WTC11 (cell line): ENCODE data around the gene NAALADL2. TPM values are rescaled to one million over a fixed set of nuclear protein-coding genes. Genes with fewer than 3 reads are reported as not detected.

Source experiments
- ATAC-seq: fragments of 200-7000 bp; cut with Tn5 transposase; 2 replicates; pipeline ENCODE4 v1.10.0; 2021; ENCODE audit warnings: mild to moderate bottlenecking, moderate library complexity
- CTCF ChIA-PET: fragments of 300-600 bp; sonication (Branson Sonifier 250); formaldehyde crosslinking; loops from one replicate; lab custom pipeline; 2021; ENCODE audit warnings: antibody characterized with exemption; lab: Charles Lee
- POLR2A ChIA-PET: fragments of 350-600 bp; sonication (Branson Sonifier 250); formaldehyde crosslinking; loops from one replicate; lab custom pipeline; 2021; ENCODE audit warnings: antibody characterized with exemption; lab: Charles Lee
- DNase-seq: peaks from one replicate; pipeline ENCODE4 v3.0.0; 2021; ENCODE audit warnings: low spot score
- H3K27ac Mint-ChIP-seq: 2 replicates; pipeline ENCODE4 v1.8.0; 2021; ENCODE audit warnings: mixed read lengths
- H3K27me3 Mint-ChIP-seq: 2 replicates; pipeline ENCODE4 v1.8.0; 2021; ENCODE audit warnings: low read depth, mild to moderate bottlenecking, moderate library complexity, mixed read lengths
- H3K36me3 Mint-ChIP-seq: 2 replicates; pipeline ENCODE4 v1.8.0; 2021; ENCODE audit warnings: mixed read lengths
- H3K4me1 Mint-ChIP-seq: 2 replicates; pipeline ENCODE4 v1.8.0; 2022; ENCODE audit warnings: mixed read lengths
- H3K4me3 Mint-ChIP-seq: 2 replicates; pipeline ENCODE4 v1.8.0; 2021; ENCODE audit warnings: mild to moderate bottlenecking, moderate library complexity, mixed read lengths
- H3K9me3 Mint-ChIP-seq: 2 replicates; pipeline ENCODE4 v1.8.0; 2021; ENCODE audit warnings: mixed read lengths
- AFF4 ChIP-seq: sonication (generic); formaldehyde crosslinking; IDR thresholded peaks from 2 replicates; pipeline ENCODE4 v1.8.1; 2023; ENCODE audit warnings: mild to moderate bottlenecking, missing genetic modification reagents, borderline replicate concordance
- CREB1 ChIP-seq: sonication (generic); formaldehyde crosslinking; IDR thresholded peaks from 2 replicates; pipeline ENCODE4 v1.8.0; 2023; ENCODE audit warnings: mild to moderate bottlenecking, missing genetic modification reagents
- ELF4 ChIP-seq: sonication (generic); formaldehyde crosslinking; IDR thresholded peaks from 2 replicates; pipeline ENCODE4 v1.8.1; 2022; ENCODE audit warnings: low read depth, mild to moderate bottlenecking, moderate library complexity, missing genetic modification reagents
- FOXP1 ChIP-seq: sonication (generic); formaldehyde crosslinking; IDR thresholded peaks from 2 replicates; pipeline ENCODE4 v1.8.0; 2022; ENCODE audit warnings: missing genetic modification reagents, mild to moderate bottlenecking, moderate library complexity, borderline replicate concordance
- GABPB1 ChIP-seq: sonication (generic); formaldehyde crosslinking; IDR thresholded peaks from 2 replicates; pipeline ENCODE4 v1.8.1; 2023; ENCODE audit warnings: mild to moderate bottlenecking, missing genetic modification reagents
- GRHL2 ChIP-seq: fragments of 250-450 bp; sonication (Bioruptor Pico); IDR thresholded peaks from 2 replicates; pipeline ENCODE4 v1.8.0; 2022; ENCODE audit warnings: mild to moderate bottlenecking, moderate library complexity; ENCODE audit not compliant: insufficient replicate concordance, severe bottlenecking
- GTF2I ChIP-seq: fragments of 250-450 bp; sonication (Bioruptor Pico); conservative IDR thresholded peaks from 2 replicates; pipeline ENCODE4 v1.4.0; 2021; ENCODE audit warnings: mild to moderate bottlenecking
- IRF2 ChIP-seq: sonication (generic); formaldehyde crosslinking; IDR thresholded peaks from 2 replicates; pipeline ENCODE4 v1.8.0; 2022; ENCODE audit warnings: low read depth, missing genetic modification reagents, borderline replicate concordance
- KAT7 ChIP-seq: sonication (generic); formaldehyde crosslinking; IDR thresholded peaks from 2 replicates; pipeline ENCODE4 v1.8.1; 2023; ENCODE audit warnings: missing genetic modification reagents, mild to moderate bottlenecking, borderline replicate concordance
- NFATC4 ChIP-seq: fragments of 250-450 bp; sonication (Bioruptor Pico); IDR thresholded peaks from 2 replicates; pipeline ENCODE4 v1.9.0; 2021; ENCODE audit warnings: mild to moderate bottlenecking
- NFE2L1 ChIP-seq: sonication (generic); formaldehyde crosslinking; IDR thresholded peaks from 2 replicates; pipeline ENCODE4 v1.8.1; 2023; ENCODE audit warnings: missing genetic modification reagents
- NFYB ChIP-seq: sonication (generic); formaldehyde crosslinking; conservative IDR thresholded peaks from 2 replicates; pipeline ENCODE4 v1.8.0; 2022; ENCODE audit warnings: low read depth, missing genetic modification reagents
- NR1H2 ChIP-seq: sonication (generic); formaldehyde crosslinking; IDR thresholded peaks from 2 replicates; pipeline ENCODE4 v1.9.0; 2021; ENCODE audit warnings: mild to moderate bottlenecking, moderate library complexity, missing genetic modification reagents
- NR2C2 ChIP-seq: sonication (generic); formaldehyde crosslinking; IDR thresholded peaks from 2 replicates; pipeline ENCODE4 v1.8.0; 2022; ENCODE audit warnings: mild to moderate bottlenecking, missing genetic modification reagents
- PRRX2 ChIP-seq: fragments of 250-450 bp; sonication (Bioruptor Pico); IDR thresholded peaks from 2 replicates; pipeline ENCODE4 v1.8.0; 2021; ENCODE audit warnings: mild to moderate bottlenecking
- RORB ChIP-seq: fragments of 250-450 bp; sonication (Bioruptor Pico); IDR thresholded peaks from 2 replicates; pipeline ENCODE4 v1.9.0; 2021; ENCODE audit warnings: mild to moderate bottlenecking
- SMAD3 ChIP-seq: sonication (generic); formaldehyde crosslinking; IDR thresholded peaks from 2 replicates; pipeline ENCODE4 v1.8.0; 2022; ENCODE audit warnings: missing genetic modification reagents, mild to moderate bottlenecking, borderline replicate concordance
- TEAD1 ChIP-seq: sonication (generic); formaldehyde crosslinking; IDR thresholded peaks from 2 replicates; pipeline ENCODE4 v1.8.0; 2022; ENCODE audit warnings: mild to moderate bottlenecking, missing genetic modification reagents
- ZNF138 ChIP-seq: sonication (generic); formaldehyde crosslinking; conservative IDR thresholded peaks from 2 replicates; pipeline ENCODE4 v1.8.1; 2022; ENCODE audit warnings: mild to moderate bottlenecking, moderate library complexity, missing genetic modification reagents
- ZNF263 ChIP-seq: sonication (generic); formaldehyde crosslinking; IDR thresholded peaks from 2 replicates; pipeline ENCODE4 v1.8.1; 2022; ENCODE audit warnings: low read depth, mild to moderate bottlenecking, moderate library complexity, missing genetic modification reagents
- ZNF512 ChIP-seq: sonication (generic); formaldehyde crosslinking; IDR thresholded peaks from 2 replicates; pipeline ENCODE4 v1.8.1; 2022; ENCODE audit warnings: missing genetic modification reagents, borderline replicate concordance
- total RNA-seq: library from RNA; stranded (reverse); gene quantifications from 3 replicates; pipeline ENCODE4 v1.2.3, GENCODE V29; 2021

The NAALADL2 gene
- total RNA-seq, 1 experiment from 2014 or later, result 1.2 TPM

- H3K4me1 Mint-ChIP-seq, result peaks cover 5% of the 10 kb centered on the region
- POLR2A ChIA-PET, result no interaction called here
Observed at GRCh38 chr3:175601521-175601920, 742.4 kb downstream of the NAALADL2 start.

GRCh38 chr3:175605851-175606250, 746.7 kb downstream of the NAALADL2 start:
- H3K4me3 Mint-ChIP-seq, result no peak overlapping the region
- POLR2A ChIA-PET, result no interaction called here
- no peak overlapping the region for H3K27ac Mint-ChIP-seq
- no peaks in the 10 kb centered on the region for H3K36me3 Mint-ChIP-seq
- ATAC-seq (no peak), DNase-seq (no peak)
- CTCF ChIA-PET, result no interaction called here
- no peaks in the 10 kb centered on the region for H3K27me3 Mint-ChIP-seq
- peaks cover 3% of the 10 kb centered on the region; the same call in 1 of the 2 replicates for H3K9me3 Mint-ChIP-seq
- TF ChIP-seq GTF2I, result no peak
- no peak for TF ChIP-seq ZNF263 (CRISPR knock-in tag)
- no peak for TF ChIP-seq NFYB (CRISPR knock-in tag)
- TF ChIP-seq ZNF512 (CRISPR knock-in tag), result no peak
- TF ChIP-seq, all 79 proteins: peak for 0
- peaks cover 5% of the 10 kb centered on the region for H3K4me1 Mint-ChIP-seq

More at GRCh38 chr3:175601521-175601920, 742.4 kb downstream of the NAALADL2 start:
- Mint-ChIP-seq H3K4me3 (no peak overlapping the region), H3K9me3 (peaks cover 3% of the 10 kb centered on the region; the same call in 1 of the 2 replicates), H3K36me3 (no peaks in the 10 kb centered on the region), H3K27ac (no peak overlapping the region), H3K27me3 (no peaks in the 10 kb centered on the region)
- ATAC-seq (no peak), DNase-seq (no peak)
- no peak for TF ChIP-seq GRHL2 (CRISPR knock-in tag)
- no peak for TF ChIP-seq SMAD3 (CRISPR knock-in tag)
- TF ChIP-seq ELF4 (CRISPR knock-in tag), result no peak
- TF ChIP-seq AFF4, result no peak
- TF ChIP-seq NFE2L1 (CRISPR knock-in tag), result no peak
- no peak for TF ChIP-seq RORB (CRISPR knock-in tag)
- no peak for TF ChIP-seq PRRX2 (CRISPR knock-in tag)
- CTCF ChIA-PET, result no interaction called here

- Mint-ChIP-seq H3K27me3 (no peaks in the 10 kb centered on the region), H3K27ac (no peak overlapping the region), H3K9me3 (peaks cover 3% of the 10 kb centered on the region; the same call in 1 of the 2 replicates), H3K4me1 (peaks cover 5% of the 10 kb centered on the region), H3K36me3 (no peaks in the 10 kb centered on the region), H3K4me3 (no peak overlapping the region)
- ChIA-PET POLR2A (no interaction called here), CTCF (no interaction called here)
- TF ChIP-seq NR1H2 (no peak), GTF2I (no peak), CREB1 (CRISPR knock-in tag) (no peak), GRHL2 (CRISPR knock-in tag) (no peak), NFATC4 (CRISPR knock-in tag) (no peak)
- DNase-seq (no peak), ATAC-seq (no peak)
Observed at GRCh38 chr3:175606650-175607318, 747.6 kb downstream of the NAALADL2 start.

- no peaks in the 10 kb centered on the region for H3K36me3 Mint-ChIP-seq
- POLR2A ChIA-PET, result no interaction called here
- H3K27me3 Mint-ChIP-seq, result no peaks in the 10 kb centered on the region
- no peak for ATAC-seq
- H3K4me3 Mint-ChIP-seq, result no peak overlapping the region
- no peak overlapping the region for H3K27ac Mint-ChIP-seq
- H3K9me3 Mint-ChIP-seq, result peaks cover 3% of the 10 kb centered on the region; the same call in 1 of the 2 replicates
- no peak for DNase-seq
- H3K4me1 Mint-ChIP-seq, result peaks cover 5% of the 10 kb centered on the region
- CTCF ChIA-PET, result no interaction called here
- TF ChIP-seq RORB (CRISPR knock-in tag) (no peak), AFF4 (no peak), GTF2I (no peak), IRF2 (CRISPR knock-in tag) (no peak), NR2C2 (CRISPR knock-in tag) (no peak), GABPB1 (CRISPR knock-in tag) (no peak), TEAD1 (no peak), ZNF138 (CRISPR knock-in tag) (no peak), FOXP1 (CRISPR knock-in tag) (no peak), ELF4 (CRISPR knock-in tag) (no peak), KAT7 (CRISPR knock-in tag) (no peak)
Observed at GRCh38 chr3:175608356-175608755, 749.2 kb downstream of the NAALADL2 start.
